Cardiac muscle cell (in vitro differentiated cells and primary cell): ENCODE measurements around the gene TGFBR3. TPM values are rescaled to one million over a fixed set of nuclear protein-coding genes. Genes with fewer than 3 reads are reported as not detected.

Source experiments
- DNase-seq, 2 donors: peaks; one replicate each; pipeline versions ENCODE4 v3.0.0 to v3.0.0-alpha.2; 2010 to 2017; ENCODE audit warnings: low read depth in 1 of 2, low spot score in 1 of 2
- H3K27ac ChIP-seq: fragments of 200-600 bp; sonication (generic); 2 replicates; pipeline ENCODE4 v1.5.1; 2016
- H3K27me3 ChIP-seq: fragments of 200-600 bp; sonication (generic); 2 replicates; pipeline ENCODE4 v1.6.0; 2016; ENCODE audit warnings: control low read depth
- H3K36me3 ChIP-seq: fragments of 200-600 bp; sonication (generic); 2 replicates; pipeline ENCODE4 v1.5.1; 2016; ENCODE audit warnings: control low read depth
- H3K4me1 ChIP-seq: fragments of 200-600 bp; sonication (generic); 2 replicates; pipeline ENCODE4 v1.8.1; 2017; ENCODE audit warnings: low read depth, mild to moderate bottlenecking, mixed run types
- H3K4me3 ChIP-seq: fragments of 200-600 bp; sonication (generic); 2 replicates; pipeline ENCODE4 v1.5.1; 2016; ENCODE audit warnings: mild to moderate bottlenecking
- H3K9me3 ChIP-seq: fragments of 200-600 bp; sonication (generic); 2 replicates; pipeline ENCODE4 v1.5.1; 2017; ENCODE audit warnings: low read depth, mild to moderate bottlenecking, control low read depth
- polyA plus RNA-seq: library from polyadenylated mRNA; unstranded; fragments of >200 nt; fragmentation: Nextera tagmentation; extraction: Ambion mirVana; gene quantifications from 2 replicates; pipeline ENCODE4 v1.2.1, GENCODE V29; 2016
- total RNA-seq: library from RNA; depleted of rRNA; stranded (reverse); fragments of >200 nt; gene quantifications from 2 replicates; pipeline ENCODE4 v1.2.3, GENCODE V29; 2016
- TF ChIP-seq, protein P1 (sequence below): IDR thresholded peaks from 2 replicates; pipeline ENCODE4 v1.5.1; 2012; ENCODE audit warnings: low read depth, mild to moderate bottlenecking, low read length

TGFBR3 gene
- total and polyA plus RNA-seq, 2 experiments from 2014 or later = 10.3 to 11.8 TPM

DNA sequence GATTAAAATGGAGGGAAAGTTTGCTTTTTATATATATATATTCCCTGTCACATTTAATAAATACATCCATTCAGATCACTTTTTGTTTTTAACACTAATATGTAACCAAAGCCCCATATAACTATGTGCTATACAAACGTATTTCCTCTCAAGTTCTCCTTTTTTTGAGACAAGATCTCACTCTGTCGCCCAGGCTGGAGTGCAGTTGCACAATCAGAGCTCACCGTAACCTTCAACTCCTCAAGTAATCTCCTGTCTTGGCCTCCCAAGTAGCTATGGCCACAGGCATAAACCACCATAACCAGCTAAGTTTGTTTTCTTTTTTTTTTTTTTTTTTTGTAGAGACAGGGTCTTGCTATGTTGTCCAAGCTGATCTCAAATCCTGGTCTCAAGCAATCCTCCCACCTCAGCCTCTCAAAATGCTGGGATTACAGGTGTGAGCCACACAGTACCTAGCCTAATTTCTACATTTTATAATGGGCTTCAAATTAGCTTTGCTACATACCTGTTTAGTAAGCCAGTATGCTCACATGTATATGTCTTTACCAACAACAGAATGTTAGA lies 120.0 kb downstream of the TGFBR3 start:
- Histone ChIP-seq H3K9me3 (no peaks in the 10 kb centered on the region), H3K4me3 (no peak overlapping the region), H3K36me3 (no peaks in the 10 kb centered on the region), H3K27me3 (no peaks in the 10 kb centered on the region), H3K27ac (no peak overlapping the region), H3K4me1 (peaks cover 31% of the 10 kb centered on the region)
- DNase-seq = no peak
- TF ChIP-seq, protein P1, sequence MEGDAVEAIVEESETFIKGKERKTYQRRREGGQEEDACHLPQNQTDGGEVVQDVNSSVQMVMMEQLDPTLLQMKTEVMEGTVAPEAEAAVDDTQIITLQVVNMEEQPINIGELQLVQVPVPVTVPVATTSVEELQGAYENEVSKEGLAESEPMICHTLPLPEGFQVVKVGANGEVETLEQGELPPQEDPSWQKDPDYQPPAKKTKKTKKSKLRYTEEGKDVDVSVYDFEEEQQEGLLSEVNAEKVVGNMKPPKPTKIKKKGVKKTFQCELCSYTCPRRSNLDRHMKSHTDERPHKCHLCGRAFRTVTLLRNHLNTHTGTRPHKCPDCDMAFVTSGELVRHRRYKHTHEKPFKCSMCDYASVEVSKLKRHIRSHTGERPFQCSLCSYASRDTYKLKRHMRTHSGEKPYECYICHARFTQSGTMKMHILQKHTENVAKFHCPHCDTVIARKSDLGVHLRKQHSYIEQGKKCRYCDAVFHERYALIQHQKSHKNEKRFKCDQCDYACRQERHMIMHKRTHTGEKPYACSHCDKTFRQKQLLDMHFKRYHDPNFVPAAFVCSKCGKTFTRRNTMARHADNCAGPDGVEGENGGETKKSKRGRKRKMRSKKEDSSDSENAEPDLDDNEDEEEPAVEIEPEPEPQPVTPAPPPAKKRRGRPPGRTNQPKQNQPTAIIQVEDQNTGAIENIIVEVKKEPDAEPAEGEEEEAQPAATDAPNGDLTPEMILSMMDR = no peak

DNA sequence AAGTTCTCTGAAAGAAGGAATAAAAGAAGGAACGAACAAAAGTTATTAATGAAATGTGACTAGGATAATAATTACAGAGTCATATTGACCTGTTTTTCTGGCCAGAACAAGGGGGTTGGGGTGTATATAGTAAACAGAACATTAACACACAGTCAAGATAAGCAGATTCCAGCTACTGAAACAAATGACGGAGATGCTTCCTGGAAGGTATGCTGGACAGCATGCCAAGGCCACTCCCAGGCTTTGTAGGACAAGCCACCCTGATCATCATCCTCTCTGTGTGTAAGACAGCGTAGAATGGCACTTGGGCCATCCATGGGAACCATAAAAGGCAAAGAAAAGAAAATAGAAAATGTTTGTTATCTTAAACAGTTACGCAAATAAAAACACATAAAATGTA lies 120.7 kb downstream of the TGFBR3 start:
- no peak for DNase-seq

DNA sequence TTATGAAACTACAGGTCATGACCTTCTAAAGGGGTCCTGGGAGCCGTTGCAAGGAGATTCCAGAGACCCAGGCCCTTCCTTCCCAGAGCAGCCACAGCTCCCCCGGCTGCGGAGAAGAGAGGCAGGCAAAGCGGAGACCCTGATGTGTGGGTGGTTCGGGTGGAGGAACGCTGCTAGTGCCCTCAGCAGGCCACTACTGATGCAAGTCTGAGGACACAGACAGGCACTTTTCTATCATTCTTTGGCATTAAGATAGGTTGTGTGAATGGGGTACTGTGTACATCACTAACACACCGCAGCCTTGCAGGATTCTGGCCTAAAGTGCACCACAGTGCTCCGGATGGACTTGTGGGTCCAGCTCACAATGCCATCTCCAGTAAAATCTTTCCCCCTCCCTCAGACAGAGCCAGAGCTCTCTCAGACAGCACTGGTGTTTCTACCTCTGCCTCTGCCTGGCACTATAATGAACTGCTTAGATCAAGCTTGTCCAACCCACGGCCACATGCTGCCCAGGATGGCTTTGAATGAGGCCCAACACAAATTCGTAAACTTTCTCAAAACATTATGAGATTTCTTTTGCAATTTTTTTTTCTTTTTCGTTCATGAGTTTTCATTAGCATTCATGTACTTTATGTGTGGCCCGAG lies 121.4 kb downstream of the TGFBR3 start:
- no peaks in the 10 kb centered on the region for H3K36me3 ChIP-seq
- TF ChIP-seq, protein P1 = no peak
- DNase-seq = peak in 1 of 2 donors; percentile 32
- H3K4me3 ChIP-seq = no peak overlapping the region
- H3K9me3 ChIP-seq = no peaks in the 10 kb centered on the region
- no peak overlapping the region for H3K27ac ChIP-seq
- peaks cover 31% of the 10 kb centered on the region for H3K4me1 ChIP-seq
- no peaks in the 10 kb centered on the region for H3K27me3 ChIP-seq

More for the DNA sequence above, 120.7 kb downstream of the TGFBR3 start:
- no peak overlapping the region for H3K4me3 ChIP-seq
- no peaks in the 10 kb centered on the region for H3K27me3 ChIP-seq
- TF ChIP-seq, protein P1 = no peak
- no peaks in the 10 kb centered on the region for H3K36me3 ChIP-seq
- no peak overlapping the region for H3K27ac ChIP-seq
- H3K9me3 ChIP-seq = no peaks in the 10 kb centered on the region
- H3K4me1 ChIP-seq = peaks cover 31% of the 10 kb centered on the region

DNA sequence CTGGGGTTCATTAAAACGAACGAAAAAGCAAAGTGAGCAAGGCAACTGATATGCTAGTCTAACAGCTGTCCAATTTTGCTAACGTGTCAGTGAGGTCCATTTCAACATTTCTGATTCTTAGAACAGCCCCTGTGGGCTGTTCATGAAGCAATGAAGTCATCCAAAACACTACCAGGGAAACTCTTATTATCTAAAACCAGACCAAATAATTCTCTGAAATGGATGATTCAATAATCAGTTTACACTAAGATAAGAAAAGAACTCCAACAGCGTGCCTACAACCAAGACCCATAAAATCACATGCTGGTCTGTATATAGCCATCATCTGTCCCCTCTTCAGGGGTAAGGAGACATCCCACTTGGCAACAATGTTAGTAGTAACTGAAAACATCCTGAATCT lies 122.7 kb downstream of the TGFBR3 start:
- Histone ChIP-seq H3K27me3 (no peaks in the 10 kb centered on the region), H3K36me3 (no peaks in the 10 kb centered on the region), H3K4me3 (no peak overlapping the region), H3K9me3 (no peaks in the 10 kb centered on the region), H3K27ac (no peak overlapping the region), H3K4me1 (peaks cover 27% of the 10 kb centered on the region)
- DNase-seq = peak in 1 of 2 donors; percentile 57
- TF ChIP-seq, protein P1 = no peak

DNA sequence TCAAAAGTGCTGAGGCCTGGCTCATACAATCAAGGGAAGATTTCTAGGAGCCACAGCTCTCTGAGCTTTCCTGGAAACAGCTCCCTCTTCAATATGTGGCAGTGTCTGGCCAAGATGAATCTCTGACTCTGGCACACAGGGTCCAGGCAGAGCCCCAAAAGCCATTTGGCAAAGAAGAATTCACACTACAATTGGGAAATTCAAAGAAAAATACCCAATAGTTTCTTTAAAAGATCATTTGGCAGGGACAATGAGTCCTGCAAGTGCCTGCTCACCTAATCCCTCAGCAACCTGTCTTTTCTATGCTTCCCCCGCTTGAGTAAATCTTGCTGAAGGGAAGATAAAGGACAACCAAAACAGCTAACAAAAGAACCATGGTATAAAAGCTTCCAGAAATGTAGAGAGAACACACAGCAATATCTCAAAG lies 124.6 kb downstream of the TGFBR3 start:
- no peaks in the 10 kb centered on the region for H3K27me3 ChIP-seq
- H3K9me3 ChIP-seq = no peaks in the 10 kb centered on the region
- H3K4me1 ChIP-seq = peaks cover 27% of the 10 kb centered on the region
- H3K4me3 ChIP-seq = no peak overlapping the region
- no peak overlapping the region for H3K27ac ChIP-seq
- DNase-seq = no peak
- H3K36me3 ChIP-seq = no peaks in the 10 kb centered on the region
- TF ChIP-seq, protein P1 = no peak
